ENCODE data around the gene INPP4A. TPM values are rescaled to one million over a fixed set of nuclear protein-coding genes. Genes with fewer than 3 reads are reported as not detected.

INPP4A gene
- total and polyA plus RNA-seq, 2 donors, result 17.9 to 24.9 TPM

- Histone ChIP-seq H3K4me1 (ENCODE audit: control insufficient read depth in 2 of 2, insufficient read depth in 2 of 2, low read length in 2 of 2) (peaks cover 12 to 38% of the 10 kb centered on the region in 2 donors), H3K4me3 (ENCODE audit: low read length in 2 of 2) (no peak overlapping the region), H3K9me3 (ENCODE audit: control insufficient read depth in 2 of 2, insufficient read depth in 1 of 2, low read length in 1 of 2) (no peaks in the 10 kb centered on the region), H3K27ac (ENCODE audit: low read depth in 1 of 2, low read length in 1 of 2) (no peak overlapping the region), H3K36me3 (ENCODE audit: control insufficient read depth in 2 of 2, insufficient read depth in 2 of 2, low read length in 1 of 2) (peaks cover 94 to 96% of the 10 kb centered on the region in 2 donors), H3K27me3 (ENCODE audit: control insufficient read depth in 2 of 2, insufficient read depth in 1 of 2, low read length in 1 of 2) (no peaks in the 10 kb centered on the region)
- DNase-seq (ENCODE audit: low read depth in 6 of 9, low spot score in 9 of 9), result no peak
- 97% methylated on average over 5 of the region's 5 CpGs for WGBS
Observed at GRCh38 chr2:98570356-98570755, 125.7 kb downstream of the INPP4A start.

GRCh38 chr2:98571121-98571701 lies 126.6 kb downstream of the INPP4A start:
- 98% methylated on average over 13 of the region's 13 CpGs for WGBS
- no peak for DNase-seq (ENCODE audit: low read depth in 6 of 9, low spot score in 9 of 9)
- Histone ChIP-seq H3K9me3 (ENCODE audit: control insufficient read depth in 2 of 2, insufficient read depth in 1 of 2, low read length in 1 of 2) (no peaks in the 10 kb centered on the region), H3K27ac (ENCODE audit: low read depth in 1 of 2, low read length in 1 of 2) (no peak overlapping the region), H3K4me3 (ENCODE audit: low read length in 2 of 2) (no peak overlapping the region), H3K36me3 (ENCODE audit: control insufficient read depth in 2 of 2, insufficient read depth in 2 of 2, low read length in 1 of 2) (peaks cover 87 to 96% of the 10 kb centered on the region in 2 donors), H3K4me1 (ENCODE audit: control insufficient read depth in 2 of 2, insufficient read depth in 2 of 2, low read length in 2 of 2) (peaks cover 4 to 29% of the 10 kb centered on the region in 2 donors), H3K27me3 (ENCODE audit: control insufficient read depth in 2 of 2, insufficient read depth in 1 of 2, low read length in 1 of 2) (no peaks in the 10 kb centered on the region)

DNA sequence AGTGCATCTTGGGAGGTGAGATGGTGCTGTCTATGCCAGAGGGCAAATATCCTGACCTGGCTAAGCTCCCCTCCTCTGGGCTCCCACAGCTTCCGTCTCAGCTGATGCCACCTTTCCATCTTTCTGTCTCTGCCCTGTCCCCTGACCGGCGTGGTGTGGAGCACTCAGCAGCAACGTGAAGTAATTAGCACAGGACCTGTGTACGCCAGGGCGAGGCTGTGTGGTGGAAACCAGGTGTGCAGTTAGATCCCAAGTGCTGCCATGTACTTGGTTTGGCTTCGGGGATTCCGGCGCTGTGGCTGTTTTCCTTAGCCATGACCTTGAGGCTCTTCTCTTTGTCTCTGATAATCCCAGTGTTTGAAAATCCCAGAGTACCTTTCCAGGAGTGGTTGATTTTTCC lies 127.1 kb downstream of the INPP4A start:
- H3K4me3 ChIP-seq (ENCODE audit: low read length in 2 of 2), result no peak overlapping the region
- no peak for DNase-seq (ENCODE audit: low read depth in 6 of 9, low spot score in 9 of 9)
- WGBS, result 98% methylated on average over 9 of the region's 9 CpGs
- peaks cover 3 to 23% of the 10 kb centered on the region in 2 donors for H3K4me1 ChIP-seq (ENCODE audit: control insufficient read depth in 2 of 2, insufficient read depth in 2 of 2, low read length in 2 of 2)
- no peaks in the 10 kb centered on the region for H3K27me3 ChIP-seq (ENCODE audit: control insufficient read depth in 2 of 2, insufficient read depth in 1 of 2, low read length in 1 of 2)
- no peak overlapping the region for H3K27ac ChIP-seq (ENCODE audit: low read depth in 1 of 2, low read length in 1 of 2)
- H3K36me3 ChIP-seq (ENCODE audit: control insufficient read depth in 2 of 2, insufficient read depth in 2 of 2, low read length in 1 of 2), result peaks cover 87 to 96% of the 10 kb centered on the region in 2 donors
- H3K9me3 ChIP-seq (ENCODE audit: control insufficient read depth in 2 of 2, insufficient read depth in 1 of 2, low read length in 1 of 2), result no peaks in the 10 kb centered on the region

- 98% methylated on average over 5 of the region's 5 CpGs for WGBS
- H3K27me3 ChIP-seq (ENCODE audit: control insufficient read depth in 2 of 2, insufficient read depth in 1 of 2, low read length in 1 of 2), result no peaks in the 10 kb centered on the region
- H3K27ac ChIP-seq (ENCODE audit: low read depth in 1 of 2, low read length in 1 of 2), result no peak overlapping the region
- DNase-seq (ENCODE audit: low read depth in 6 of 9, low spot score in 9 of 9), result no peak
- H3K9me3 ChIP-seq (ENCODE audit: control insufficient read depth in 2 of 2, insufficient read depth in 1 of 2, low read length in 1 of 2), result no peaks in the 10 kb centered on the region
- H3K4me3 ChIP-seq (ENCODE audit: low read length in 2 of 2), result no peak overlapping the region
- H3K4me1 ChIP-seq (ENCODE audit: control insufficient read depth in 2 of 2, insufficient read depth in 2 of 2, low read length in 2 of 2), result peaks cover 0 to 19% of the 10 kb centered on the region in 2 donors
- peaks cover 87 to 96% of the 10 kb centered on the region in 2 donors for H3K36me3 ChIP-seq (ENCODE audit: control insufficient read depth in 2 of 2, insufficient read depth in 2 of 2, low read length in 1 of 2)
Observed at GRCh38 chr2:98572211-98572610, 127.6 kb downstream of the INPP4A start.

- no peak overlapping the region for H3K27ac ChIP-seq (ENCODE audit: low read depth in 1 of 2, low read length in 1 of 2)
- H3K4me1 ChIP-seq (ENCODE audit: control insufficient read depth in 2 of 2, insufficient read depth in 2 of 2, low read length in 2 of 2), result peaks cover 0 to 14% of the 10 kb centered on the region in 2 donors
- no peaks in the 10 kb centered on the region for H3K9me3 ChIP-seq (ENCODE audit: control insufficient read depth in 2 of 2, insufficient read depth in 1 of 2, low read length in 1 of 2)
- DNase-seq (ENCODE audit: low read depth in 6 of 9, low spot score in 9 of 9), result no peak
- H3K4me3 ChIP-seq (ENCODE audit: low read length in 2 of 2), result no peak overlapping the region
- WGBS, result 98% methylated on average over 15 of the region's 15 CpGs
- H3K36me3 ChIP-seq (ENCODE audit: control insufficient read depth in 2 of 2, insufficient read depth in 2 of 2, low read length in 1 of 2), result peaks cover 87 to 96% of the 10 kb centered on the region in 2 donors
- no peaks in the 10 kb centered on the region for H3K27me3 ChIP-seq (ENCODE audit: control insufficient read depth in 2 of 2, insufficient read depth in 1 of 2, low read length in 1 of 2)
Observed at GRCh38 chr2:98572676-98573075, 128.0 kb downstream of the INPP4A start.

- no peak overlapping the region for H3K27ac ChIP-seq (ENCODE audit: low read depth in 1 of 2, low read length in 1 of 2)
- no peaks in the 10 kb centered on the region for H3K9me3 ChIP-seq (ENCODE audit: control insufficient read depth in 2 of 2, insufficient read depth in 1 of 2, low read length in 1 of 2)
- H3K4me1 ChIP-seq (ENCODE audit: control insufficient read depth in 2 of 2, insufficient read depth in 2 of 2, low read length in 2 of 2), result peaks cover 0 to 11% of the 10 kb centered on the region in 2 donors
- DNase-seq (ENCODE audit: low read depth in 6 of 9, low spot score in 9 of 9), result no peak
- H3K27me3 ChIP-seq (ENCODE audit: control insufficient read depth in 2 of 2, insufficient read depth in 1 of 2, low read length in 1 of 2), result no peaks in the 10 kb centered on the region
- WGBS, result 97% methylated on average over 13 of the region's 13 CpGs
- H3K4me3 ChIP-seq (ENCODE audit: low read length in 2 of 2), result no peak overlapping the region
- H3K36me3 ChIP-seq (ENCODE audit: control insufficient read depth in 2 of 2, insufficient read depth in 2 of 2, low read length in 1 of 2), result peaks cover 87 to 96% of the 10 kb centered on the region in 2 donors
Observed at GRCh38 chr2:98573426-98573825, 128.8 kb downstream of the INPP4A start.

DNA sequence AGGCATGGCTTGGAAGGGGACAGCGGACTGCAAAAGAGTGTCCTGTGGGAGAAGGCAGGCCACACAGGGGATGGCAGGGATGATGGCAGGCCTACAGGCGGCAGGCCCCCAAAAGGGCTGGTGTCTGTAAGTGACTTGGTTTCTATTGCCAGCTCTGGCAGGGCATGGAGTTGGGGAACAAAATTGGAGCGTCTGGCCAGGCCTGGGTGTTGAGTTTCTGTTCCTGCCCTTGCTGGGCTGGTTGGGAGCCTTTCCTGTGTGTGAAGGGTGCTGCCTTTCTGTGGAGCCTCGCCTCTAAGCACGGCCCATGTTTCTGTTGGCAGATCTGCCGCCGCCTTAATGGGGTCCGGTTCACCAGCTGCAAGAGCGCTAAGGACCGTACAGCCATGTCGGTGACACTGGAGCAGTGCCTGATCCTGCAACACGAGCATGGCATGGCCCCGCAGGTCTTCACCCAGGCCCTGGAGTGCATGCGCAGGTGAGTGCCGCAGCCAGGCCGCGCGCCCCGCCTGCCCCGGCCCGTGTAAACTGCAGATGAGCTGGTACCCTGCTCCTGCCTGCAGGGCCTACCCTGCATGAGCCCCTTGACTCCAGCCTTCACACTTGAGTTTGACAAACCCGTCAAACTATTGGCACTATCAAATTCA lies 132.1 kb downstream of the INPP4A start:
- no peak for DNase-seq (ENCODE audit: low read depth in 6 of 9, low spot score in 9 of 9)
- H3K27ac ChIP-seq (ENCODE audit: low read depth in 1 of 2, low read length in 1 of 2), result no peak overlapping the region
- H3K9me3 ChIP-seq (ENCODE audit: control insufficient read depth in 2 of 2, insufficient read depth in 1 of 2, low read length in 1 of 2), result no peaks in the 10 kb centered on the region
- H3K4me3 ChIP-seq (ENCODE audit: low read length in 2 of 2), result no peak overlapping the region
- no peaks in the 10 kb centered on the region for H3K27me3 ChIP-seq (ENCODE audit: control insufficient read depth in 2 of 2, insufficient read depth in 1 of 2, low read length in 1 of 2)
- peaks cover 69 to 89% of the 10 kb centered on the region in 2 donors for H3K36me3 ChIP-seq (ENCODE audit: control insufficient read depth in 2 of 2, insufficient read depth in 2 of 2, low read length in 1 of 2)
- H3K4me1 ChIP-seq (ENCODE audit: control insufficient read depth in 2 of 2, insufficient read depth in 2 of 2, low read length in 2 of 2), result no peaks in the 10 kb centered on the region
- WGBS, result 96% methylated on average over 22 of the region's 22 CpGs

GRCh38 chr2:98577313-98577712 lies 132.7 kb downstream of the INPP4A start:
- 94% methylated on average over 10 of the region's 10 CpGs for WGBS
- no peak overlapping the region for H3K27ac ChIP-seq (ENCODE audit: low read depth in 1 of 2, low read length in 1 of 2)
- DNase-seq (ENCODE audit: low read depth in 6 of 9, low spot score in 9 of 9), result no peak
- H3K4me1 ChIP-seq (ENCODE audit: control insufficient read depth in 2 of 2, insufficient read depth in 2 of 2, low read length in 2 of 2), result no peaks in the 10 kb centered on the region
- H3K4me3 ChIP-seq (ENCODE audit: low read length in 2 of 2), result no peak overlapping the region
- H3K27me3 ChIP-seq (ENCODE audit: control insufficient read depth in 2 of 2, insufficient read depth in 1 of 2, low read length in 1 of 2), result no peaks in the 10 kb centered on the region
- peaks cover 66 to 89% of the 10 kb centered on the region in 2 donors for H3K36me3 ChIP-seq (ENCODE audit: control insufficient read depth in 2 of 2, insufficient read depth in 2 of 2, low read length in 1 of 2)
- H3K9me3 ChIP-seq (ENCODE audit: control insufficient read depth in 2 of 2, insufficient read depth in 1 of 2, low read length in 1 of 2), result no peaks in the 10 kb centered on the region

- Histone ChIP-seq H3K4me1 (ENCODE audit: control insufficient read depth in 2 of 2, insufficient read depth in 2 of 2, low read length in 2 of 2) (no peaks in the 10 kb centered on the region), H3K36me3 (ENCODE audit: control insufficient read depth in 2 of 2, insufficient read depth in 2 of 2, low read length in 1 of 2) (peaks cover 66 to 88% of the 10 kb centered on the region in 2 donors), H3K4me3 (ENCODE audit: low read length in 2 of 2) (no peak overlapping the region), H3K27ac (ENCODE audit: low read depth in 1 of 2, low read length in 1 of 2) (no peak overlapping the region), H3K9me3 (ENCODE audit: control insufficient read depth in 2 of 2, insufficient read depth in 1 of 2, low read length in 1 of 2) (no peaks in the 10 kb centered on the region), H3K27me3 (ENCODE audit: control insufficient read depth in 2 of 2, insufficient read depth in 1 of 2, low read length in 1 of 2) (no peaks in the 10 kb centered on the region)
- no peak for DNase-seq (ENCODE audit: low read depth in 6 of 9, low spot score in 9 of 9)
- 98% methylated on average over 9 of the region's 9 CpGs for WGBS
Observed at GRCh38 chr2:98578231-98578630, 133.6 kb downstream of the INPP4A start.
